ENCODE measurements around the gene THSD4. TPM values are rescaled to one million over a fixed set of nuclear protein-coding genes. Genes with fewer than 3 reads are reported as not detected.

THSD4 gene
- polyA plus RNA-seq, 1 donor (not counting 4 experiments of a cell fraction or from before 2014, with no cell fraction given), result 24.5 TPM

GRCh38 chr15:71149646-71150557 is 34.6 kb downstream of the THSD4 start:
- peaks cover 36% of the 10 kb centered on the region for H3K4me1 ChIP-seq (ENCODE audit: control insufficient read depth, extremely low read depth, insufficient read depth, low read length)
- TF ChIP-seq EZH2 (IDR thresholded peaks at IDR 0.05; ENCODE audit: low read length), result no peak
- TF ChIP-seq, protein P1, sequence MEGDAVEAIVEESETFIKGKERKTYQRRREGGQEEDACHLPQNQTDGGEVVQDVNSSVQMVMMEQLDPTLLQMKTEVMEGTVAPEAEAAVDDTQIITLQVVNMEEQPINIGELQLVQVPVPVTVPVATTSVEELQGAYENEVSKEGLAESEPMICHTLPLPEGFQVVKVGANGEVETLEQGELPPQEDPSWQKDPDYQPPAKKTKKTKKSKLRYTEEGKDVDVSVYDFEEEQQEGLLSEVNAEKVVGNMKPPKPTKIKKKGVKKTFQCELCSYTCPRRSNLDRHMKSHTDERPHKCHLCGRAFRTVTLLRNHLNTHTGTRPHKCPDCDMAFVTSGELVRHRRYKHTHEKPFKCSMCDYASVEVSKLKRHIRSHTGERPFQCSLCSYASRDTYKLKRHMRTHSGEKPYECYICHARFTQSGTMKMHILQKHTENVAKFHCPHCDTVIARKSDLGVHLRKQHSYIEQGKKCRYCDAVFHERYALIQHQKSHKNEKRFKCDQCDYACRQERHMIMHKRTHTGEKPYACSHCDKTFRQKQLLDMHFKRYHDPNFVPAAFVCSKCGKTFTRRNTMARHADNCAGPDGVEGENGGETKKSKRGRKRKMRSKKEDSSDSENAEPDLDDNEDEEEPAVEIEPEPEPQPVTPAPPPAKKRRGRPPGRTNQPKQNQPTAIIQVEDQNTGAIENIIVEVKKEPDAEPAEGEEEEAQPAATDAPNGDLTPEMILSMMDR (optimal IDR thresholded peaks at IDR 0.05 in 1 of 3, IDR thresholded peaks at IDR 0.05 in 1 of 3, conservative IDR thresholded peaks at IDR 0.05 in 1 of 3; ENCODE audit: extremely low read depth in 1 of 3, insufficient read depth in 2 of 3, low read length in 3 of 3), result no peak
- H4K20me1 ChIP-seq (ENCODE audit: control insufficient read depth, extremely low read depth, insufficient read depth, low read length), result no peaks in the 10 kb centered on the region
- no peak overlapping the region for H2AFZ ChIP-seq (ENCODE audit: control insufficient read depth, low read length)
- no peaks in the 10 kb centered on the region for H3K9me3 ChIP-seq (ENCODE audit: control insufficient read depth, low read depth, low read length)
- peak overlapping the region; percentile 64 for H3K27ac ChIP-seq (ENCODE audit: control insufficient read depth, insufficient read depth, low read length)
- no peak for DNase-seq (ENCODE audit: low read depth, low spot score)
- peak; percentile 20 for FAIRE-seq
- no peak overlapping the region for H3K4me2 ChIP-seq (ENCODE audit: control insufficient read depth, extremely low read depth, insufficient read depth, low read depth, low read length)
- H3K36me3 ChIP-seq (ENCODE audit: control insufficient read depth in 2 of 2, extremely low read depth in 1 of 2, insufficient read depth in 2 of 2, low read length in 2 of 2), result peaks cover 23 to 25% of the 10 kb centered on the region in 2 experiments
- no peak overlapping the region for H3K4me3 ChIP-seq (ENCODE audit: control insufficient read depth in 2 of 3, extremely low read depth in 1 of 3, insufficient read depth in 2 of 3, low read depth in 1 of 3, low read length in 3 of 3)
- peaks cover 36% of the 10 kb centered on the region for H3K79me2 ChIP-seq (ENCODE audit: control insufficient read depth, insufficient read depth, low read length)
- dilution Hi-C loops (cut with MboI; ENCODE audit: extremely low pct_ligation_motif_present, low sequenced_read_pairs), result no loop called here
- no peaks in the 10 kb centered on the region for H3K9me1 ChIP-seq (ENCODE audit: control insufficient read depth, extremely low read depth, insufficient read depth, low read length)
- H3K27me3 ChIP-seq (ENCODE audit: control insufficient read depth, extremely low read depth, insufficient read depth, low read length), result no peaks in the 10 kb centered on the region
- no peak overlapping the region for H3K9ac ChIP-seq (ENCODE audit: control insufficient read depth, extremely low read depth, insufficient read depth, low read length)

GRCh38 chr15:71151081-71151480 is 35.8 kb downstream of the THSD4 start:
- peak overlapping the region; percentile 23 for H3K9ac ChIP-seq (ENCODE audit: control insufficient read depth, extremely low read depth, insufficient read depth, low read length)
- H3K9me3 ChIP-seq (ENCODE audit: control insufficient read depth, low read depth, low read length), result no peaks in the 10 kb centered on the region
- dilution Hi-C loops (cut with MboI; ENCODE audit: extremely low pct_ligation_motif_present, low sequenced_read_pairs), result no loop called here
- FAIRE-seq (peak; percentile 95), DNase-seq (ENCODE audit: low read depth, low spot score) (peak; percentile 49)
- H3K27me3 ChIP-seq (ENCODE audit: control insufficient read depth, extremely low read depth, insufficient read depth, low read length), result no peaks in the 10 kb centered on the region
- peaks cover 34 to 35% of the 10 kb centered on the region in 2 experiments for H3K36me3 ChIP-seq (ENCODE audit: control insufficient read depth in 2 of 2, extremely low read depth in 1 of 2, insufficient read depth in 2 of 2, low read length in 2 of 2)
- H3K27ac ChIP-seq (ENCODE audit: control insufficient read depth, insufficient read depth, low read length), result peak overlapping the region; percentile 64
- no peaks in the 10 kb centered on the region for H4K20me1 ChIP-seq (ENCODE audit: control insufficient read depth, extremely low read depth, insufficient read depth, low read length)
- H2AFZ ChIP-seq (ENCODE audit: control insufficient read depth, low read length), result no peak overlapping the region
- no peak overlapping the region for H3K4me3 ChIP-seq (ENCODE audit: control insufficient read depth in 2 of 3, extremely low read depth in 1 of 3, insufficient read depth in 2 of 3, low read depth in 1 of 3, low read length in 3 of 3)
- peaks cover 36% of the 10 kb centered on the region for H3K4me1 ChIP-seq (ENCODE audit: control insufficient read depth, extremely low read depth, insufficient read depth, low read length)
- H3K79me2 ChIP-seq (ENCODE audit: control insufficient read depth, insufficient read depth, low read length), result peaks cover 36% of the 10 kb centered on the region
- no peaks in the 10 kb centered on the region for H3K9me1 ChIP-seq (ENCODE audit: control insufficient read depth, extremely low read depth, insufficient read depth, low read length)
- TF ChIP-seq, protein P1 (optimal IDR thresholded peaks at IDR 0.05 in 1 of 3, IDR thresholded peaks at IDR 0.05 in 1 of 3, conservative IDR thresholded peaks at IDR 0.05 in 1 of 3; ENCODE audit: extremely low read depth in 1 of 3, insufficient read depth in 2 of 3, low read length in 3 of 3), result no peak
- TF ChIP-seq EZH2 (IDR thresholded peaks at IDR 0.05; ENCODE audit: low read length), result no peak
- H3K4me2 ChIP-seq (ENCODE audit: control insufficient read depth, extremely low read depth, insufficient read depth, low read depth, low read length), result peak overlapping the region; percentile 19
